Keratinocyte (primary cell): ENCODE results near the gene MGME1. TPM values are rescaled to one million over a fixed set of nuclear protein-coding genes. Genes with fewer than 3 reads are reported as not detected.

ENCODE experiments used
- DNase-seq: peaks from one replicate; pipeline ENCODE4 v3.0.0-alpha.2; 2011; ENCODE audit warnings: low read depth, missing footprints, low spot score
- FAIRE-seq: peaks from 2 replicates; lab custom pipeline; 2011; peaks lifted over from hg19 to GRCh38; lab: Jason Lieb, UNC
- H2AFZ ChIP-seq: 2 replicates; pipeline ENCODE4 v1.6.0; 2012; ENCODE audit warnings: low read length, control low read depth, inconsistent platforms; ENCODE audit not compliant: control insufficient read depth
- H3K27ac ChIP-seq: 2 replicates; pipeline ENCODE4 v1.5.1; 2011; ENCODE audit warnings: low read length; ENCODE audit not compliant: control insufficient read depth, insufficient read depth
- H3K27me3 ChIP-seq: 3 replicates; pipeline ENCODE4 v1.6.0; 2011; ENCODE audit warnings: low read length; ENCODE audit not compliant: control insufficient read depth, insufficient read depth; ENCODE audit errors: extremely low read depth
- H3K36me3 ChIP-seq, 2 experiments: 2 replicates in 1 of 2; 3 replicates in 1 of 2; pipeline ENCODE4 v1.5.1; 2011; ENCODE audit warnings: low read length in 2 of 2, mild to moderate bottlenecking in 1 of 2; ENCODE audit not compliant: control insufficient read depth in 2 of 2, insufficient read depth in 2 of 2; ENCODE audit errors: extremely low read depth in 1 of 2
- H3K4me1 ChIP-seq: 3 replicates; pipeline ENCODE4 v1.5.1; 2011; ENCODE audit warnings: low read length; ENCODE audit not compliant: control insufficient read depth, insufficient read depth; ENCODE audit errors: extremely low read depth
- H3K4me2 ChIP-seq: 3 replicates; pipeline ENCODE4 v1.6.0; 2011; ENCODE audit warnings: low read depth, low read length; ENCODE audit not compliant: control insufficient read depth, insufficient read depth; ENCODE audit errors: extremely low read depth
- H3K4me3 ChIP-seq, 3 experiments: fragments of 200-600 bp in 1 of 3; sonication (generic) in 1 of 3; 2 replicates in 2 of 3; 3 replicates in 1 of 3; pipeline ENCODE4 v1.5.1; 2011 to 2016; ENCODE audit warnings: low read length in 3 of 3, mild to moderate bottlenecking in 3 of 3, control low read depth in 2 of 3, inconsistent platforms in 1 of 3, low read depth in 1 of 3, mixed read lengths in 1 of 3, mixed run types in 1 of 3, moderate library complexity in 1 of 3; ENCODE audit not compliant: control insufficient read depth in 2 of 3, insufficient read depth in 2 of 3; ENCODE audit errors: extremely low read depth in 1 of 3
- H3K79me2 ChIP-seq: 2 replicates; pipeline ENCODE4 v1.6.0; 2012; ENCODE audit warnings: low read length; ENCODE audit not compliant: control insufficient read depth, insufficient read depth
- H3K9ac ChIP-seq: 3 replicates; pipeline ENCODE4 v1.6.0; 2011; ENCODE audit warnings: low read length; ENCODE audit not compliant: control insufficient read depth, insufficient read depth; ENCODE audit errors: extremely low read depth
- H3K9me1 ChIP-seq: 3 replicates; pipeline ENCODE4 v1.6.0; 2011; ENCODE audit warnings: low read length; ENCODE audit not compliant: control insufficient read depth, insufficient read depth; ENCODE audit errors: extremely low read depth
- H3K9me3 ChIP-seq: 2 replicates; pipeline ENCODE4 v1.5.1; 2012; ENCODE audit warnings: low read depth, low read length; ENCODE audit not compliant: control insufficient read depth
- H4K20me1 ChIP-seq: 3 replicates; pipeline ENCODE4 v1.6.0; 2011; ENCODE audit warnings: low read length; ENCODE audit not compliant: control insufficient read depth, insufficient read depth; ENCODE audit errors: extremely low read depth
- EZH2 ChIP-seq: IDR thresholded peaks from one replicate; pipeline ENCODE4 v1.6.1; 2012; ENCODE audit warnings: inconsistent platforms, mild to moderate bottlenecking, low read length, moderate library complexity
- dilution Hi-C: fragments of 300-500 bp; cut with MboI; formaldehyde crosslinking; loops from one replicate; pipeline ENCODE4 v1.7.0; 2020; ENCODE audit warnings: low sequenced_read_pairs; ENCODE audit not compliant: extremely low pct_ligation_motif_present
- polyA plus RNA-seq, 5 experiments: library from polyadenylated mRNA; depleted of rRNA in 3 of 5; stranded (reverse) in 3 of 5; stranded (forward) in 1 of 5; unstranded in 1 of 5; fragments of >200 nt; gene quantifications; 1 replicate in 1 of 5; 2 replicates in 3 of 5; 3 replicates in 1 of 5; pipeline versions ENCODE4 v1.2.1 to v1.2.3, GENCODE V29; 2011 to 2012; ENCODE audit warnings: missing spikeins in 2 of 5, low read depth in 1 of 5, low replicate concordance in 1 of 5
- TF ChIP-seq, protein P1 (sequence below), 3 experiments: IDR thresholded peaks in 1 of 3; conservative IDR thresholded peaks in 1 of 3; optimal IDR thresholded peaks in 1 of 3; 2 replicates in 2 of 3; 3 replicates in 1 of 3; pipeline versions ENCODE3 to v1.5.1; 2011; ENCODE audit warnings: low read length in 3 of 3, mild to moderate bottlenecking in 3 of 3, moderate library complexity in 2 of 3, control low read depth in 1 of 3, inconsistent platforms in 1 of 3; ENCODE audit not compliant: insufficient read depth in 2 of 3; ENCODE audit errors: extremely low read depth in 1 of 3

Gene MGME1
- polyA plus RNA-seq, 1 donor (not counting 4 experiments of a cell fraction or from before 2014, with no cell fraction given), result 31.6 TPM

DNA sequence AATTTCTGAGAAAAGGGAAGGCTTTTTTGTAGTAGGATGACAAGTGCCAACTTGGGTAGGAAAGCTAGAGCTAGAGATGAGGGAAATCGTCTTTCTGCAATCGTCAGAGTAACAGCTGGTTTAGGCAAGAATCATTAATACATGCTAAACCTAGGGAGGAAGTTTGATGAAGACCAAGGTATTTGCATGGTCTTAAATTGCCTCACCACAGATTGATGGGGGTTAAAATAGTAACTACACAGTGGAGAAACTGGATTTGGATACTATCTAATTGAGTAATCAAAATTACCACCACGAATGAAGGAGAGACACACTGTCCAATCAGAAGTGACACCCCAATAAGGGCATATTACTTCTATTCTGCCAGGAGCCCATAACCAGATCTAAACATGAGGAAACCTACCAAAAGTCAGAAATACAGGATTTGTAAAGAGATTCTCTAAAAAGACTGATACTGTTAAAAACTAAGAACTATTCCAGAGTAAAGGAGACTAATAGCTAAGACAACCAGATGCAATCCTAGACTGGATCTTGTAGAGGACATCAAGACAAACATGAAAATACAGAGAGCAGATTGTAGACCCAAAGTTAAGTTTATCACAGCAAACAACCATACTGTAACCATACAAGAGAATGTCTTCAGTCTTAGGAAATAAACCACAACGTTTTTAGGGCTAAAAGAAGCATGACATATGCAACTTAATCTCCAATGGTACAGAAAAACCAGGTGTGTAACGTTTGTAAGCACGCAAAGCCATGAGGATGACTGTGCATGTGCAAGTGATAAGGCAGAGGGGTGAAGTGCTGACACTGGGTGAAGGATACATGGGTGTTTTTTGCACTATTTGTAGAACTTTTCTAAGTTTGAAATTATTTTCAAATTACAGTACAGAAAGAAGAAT is 22.0 kb upstream of the MGME1 start:
- FAIRE-seq (no peak), DNase-seq (no peak)
- TF ChIP-seq EZH2, result no peak
- TF ChIP-seq, protein P1, sequence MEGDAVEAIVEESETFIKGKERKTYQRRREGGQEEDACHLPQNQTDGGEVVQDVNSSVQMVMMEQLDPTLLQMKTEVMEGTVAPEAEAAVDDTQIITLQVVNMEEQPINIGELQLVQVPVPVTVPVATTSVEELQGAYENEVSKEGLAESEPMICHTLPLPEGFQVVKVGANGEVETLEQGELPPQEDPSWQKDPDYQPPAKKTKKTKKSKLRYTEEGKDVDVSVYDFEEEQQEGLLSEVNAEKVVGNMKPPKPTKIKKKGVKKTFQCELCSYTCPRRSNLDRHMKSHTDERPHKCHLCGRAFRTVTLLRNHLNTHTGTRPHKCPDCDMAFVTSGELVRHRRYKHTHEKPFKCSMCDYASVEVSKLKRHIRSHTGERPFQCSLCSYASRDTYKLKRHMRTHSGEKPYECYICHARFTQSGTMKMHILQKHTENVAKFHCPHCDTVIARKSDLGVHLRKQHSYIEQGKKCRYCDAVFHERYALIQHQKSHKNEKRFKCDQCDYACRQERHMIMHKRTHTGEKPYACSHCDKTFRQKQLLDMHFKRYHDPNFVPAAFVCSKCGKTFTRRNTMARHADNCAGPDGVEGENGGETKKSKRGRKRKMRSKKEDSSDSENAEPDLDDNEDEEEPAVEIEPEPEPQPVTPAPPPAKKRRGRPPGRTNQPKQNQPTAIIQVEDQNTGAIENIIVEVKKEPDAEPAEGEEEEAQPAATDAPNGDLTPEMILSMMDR (optimal IDR thresholded peaks at IDR 0.05 in 1 of 3, IDR thresholded peaks at IDR 0.05 in 1 of 3, conservative IDR thresholded peaks at IDR 0.05 in 1 of 3; ENCODE audit: extremely low read depth in 1 of 3, insufficient read depth in 2 of 3, low read length in 3 of 3), result no peak
- Histone ChIP-seq H4K20me1 (peaks cover 7% of the 10 kb centered on the region), H3K27ac (no peak overlapping the region), H3K9me1 (no peaks in the 10 kb centered on the region), H3K4me2 (no peak overlapping the region), H3K36me3 (peaks cover 52 to 70% of the 10 kb centered on the region in 2 experiments), H3K4me3 (no peak overlapping the region), H3K4me1 (no peaks in the 10 kb centered on the region), H3K9me3 (no peaks in the 10 kb centered on the region), H3K27me3 (no peaks in the 10 kb centered on the region), H3K9ac (no peak overlapping the region), H2AFZ (no peak overlapping the region), H3K79me2 (peaks cover 20% of the 10 kb centered on the region)
- dilution Hi-C loops, result no loop called here

DNA sequence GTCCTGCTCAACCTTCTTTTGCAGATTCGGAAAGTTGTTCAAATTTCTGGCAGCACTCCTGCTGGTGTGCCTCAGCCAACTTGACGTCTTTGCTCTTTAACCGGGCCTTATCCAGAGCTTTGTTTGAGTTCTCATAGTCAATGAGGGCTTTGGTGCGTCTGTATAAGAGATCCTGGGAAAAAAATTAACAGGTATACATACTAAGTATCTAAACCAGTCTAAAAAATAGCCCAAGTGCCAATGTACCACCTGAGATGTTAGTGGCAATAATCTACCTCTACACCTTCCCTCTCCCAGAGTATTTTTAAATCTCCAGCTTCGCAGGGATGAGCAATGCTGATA is 21.4 kb upstream of the MGME1 start:
- FAIRE-seq, result no peak

More for the DNA sequence above, 21.4 kb upstream of the MGME1 start:
- Histone ChIP-seq H2AFZ (no peak overlapping the region), H3K36me3 (peaks cover 51 to 69% of the 10 kb centered on the region in 2 experiments), H3K4me2 (no peak overlapping the region), H3K27me3 (no peaks in the 10 kb centered on the region), H3K9me1 (no peaks in the 10 kb centered on the region), H3K4me1 (no peaks in the 10 kb centered on the region), H3K9me3 (no peaks in the 10 kb centered on the region), H3K4me3 (no peak overlapping the region), H3K27ac (no peak overlapping the region), H4K20me1 (peaks cover 7% of the 10 kb centered on the region), H3K9ac (no peak overlapping the region), H3K79me2 (peaks cover 20% of the 10 kb centered on the region)
- TF ChIP-seq, protein P1 (optimal IDR thresholded peaks at IDR 0.05 in 1 of 3, IDR thresholded peaks at IDR 0.05 in 1 of 3, conservative IDR thresholded peaks at IDR 0.05 in 1 of 3; ENCODE audit: extremely low read depth in 1 of 3, insufficient read depth in 2 of 3, low read length in 3 of 3), result no peak
- TF ChIP-seq EZH2, result no peak
- dilution Hi-C loops, result no loop called here
- no peak for DNase-seq
